ENCODE measurements around the gene CCR5.
"Not testable (repeated sequence)": the region's sequence is repeated elsewhere in the genome, so short reads cannot be mapped to it uniquely, and the experiment has no call there.

Gene CCR5

DNA sequence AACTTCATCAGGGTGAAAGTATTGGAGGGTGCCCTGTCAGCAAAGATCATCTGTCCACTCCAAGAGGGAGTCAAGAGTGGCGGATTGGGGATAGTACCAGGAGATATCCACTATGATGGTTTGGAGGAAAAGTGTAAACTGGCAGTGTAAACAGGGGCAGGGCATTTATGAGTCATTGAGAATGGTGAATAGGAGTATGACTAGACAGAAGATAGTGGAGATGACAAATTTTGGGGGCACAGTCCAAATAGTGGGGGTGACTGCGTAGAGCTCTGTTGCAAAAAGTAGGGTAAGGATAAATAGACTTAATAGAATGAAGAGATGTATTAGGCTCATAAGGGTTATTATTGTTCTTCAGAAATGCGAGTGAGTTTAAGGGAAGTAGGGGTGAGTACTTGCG, 18.1 kb downstream of the CCR5 start:
- not testable (repeated sequence) for DNase-seq

- no peak for DNase-seq
Measured at GRCh38 chr3:46389306-46389705, 18.6 kb downstream of the CCR5 start.

DNA sequence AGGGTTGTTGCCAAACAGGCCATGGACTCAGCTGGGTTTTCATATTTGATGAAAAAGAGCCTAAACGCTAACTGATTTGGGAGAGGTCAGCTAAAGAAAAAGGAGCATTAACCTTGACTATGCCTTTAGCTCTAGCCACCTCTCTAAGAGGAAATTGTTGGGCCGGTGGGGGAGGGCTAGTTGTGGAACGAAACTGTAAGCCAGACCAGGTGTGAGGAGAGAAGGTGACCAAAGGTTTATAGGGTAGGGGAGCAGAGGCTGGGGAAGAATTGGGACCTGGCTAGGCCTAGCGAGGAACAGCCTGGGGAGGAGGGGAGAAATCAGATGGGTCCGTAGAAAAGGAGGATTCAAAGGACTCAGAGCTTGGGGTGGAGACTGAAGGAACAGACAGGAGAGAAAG, 20.8 kb downstream of the CCR5 start:
- DNase-seq = not testable (repeated sequence)

GRCh38 chr3:46393011-46393410, 22.3 kb downstream of the CCR5 start:
- no peak for DNase-seq

- DNase-seq = no peak
Measured at GRCh38 chr3:46393554-46394434, 23.0 kb downstream of the CCR5 start.

DNA sequence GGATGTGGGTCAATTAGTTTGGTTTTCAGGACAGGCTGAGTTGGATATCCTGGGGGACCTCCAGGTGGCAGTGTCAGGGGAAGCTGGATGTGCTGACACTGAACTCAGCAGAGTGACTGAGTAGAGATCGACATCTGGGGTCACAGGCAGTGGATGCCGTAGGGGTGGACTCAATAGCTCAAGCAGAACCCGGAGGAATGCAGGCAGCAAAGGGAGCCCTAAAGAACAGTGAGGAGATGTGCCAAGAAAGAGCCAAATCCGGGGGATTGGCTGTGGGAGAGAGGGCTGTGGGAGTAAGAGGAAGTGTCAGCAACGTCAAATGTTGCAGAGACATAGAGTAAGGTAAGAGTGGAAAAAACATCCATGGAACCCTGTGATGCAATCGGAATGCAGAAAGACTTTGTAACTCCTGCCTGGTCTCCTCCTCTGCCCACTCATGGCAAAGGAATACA, 24.5 kb downstream of the CCR5 start:
- no peak for DNase-seq

- DNase-seq = no peak
Measured at GRCh38 chr3:46395766-46396530, 25.2 kb downstream of the CCR5 start.

- DNase-seq = no peak
Measured at GRCh38 chr3:46397111-46397510, 26.4 kb downstream of the CCR5 start.

- DNase-seq = no peak
Measured at GRCh38 chr3:46398186-46398955, 27.6 kb downstream of the CCR5 start.

DNA sequence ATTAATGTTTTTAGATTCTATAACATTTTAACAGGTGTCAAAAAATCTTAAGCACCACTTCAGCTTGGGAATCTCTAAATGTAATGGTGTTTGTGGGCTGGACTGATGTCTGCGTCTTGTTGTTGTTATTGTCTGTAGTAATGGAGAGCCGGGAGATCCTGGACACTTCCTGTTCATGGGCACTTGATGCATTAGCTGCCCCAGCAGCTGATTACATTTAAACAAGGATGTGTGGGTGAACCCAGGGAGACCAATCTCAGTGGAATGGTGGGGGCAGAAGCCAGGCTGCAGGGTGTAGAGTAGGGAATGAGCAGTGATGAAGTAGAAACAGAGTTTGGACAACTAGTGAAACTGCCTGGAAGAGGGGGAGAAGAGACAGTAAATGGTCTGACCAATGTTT, 28.4 kb downstream of the CCR5 start:
- DNase-seq = no peak

DNA sequence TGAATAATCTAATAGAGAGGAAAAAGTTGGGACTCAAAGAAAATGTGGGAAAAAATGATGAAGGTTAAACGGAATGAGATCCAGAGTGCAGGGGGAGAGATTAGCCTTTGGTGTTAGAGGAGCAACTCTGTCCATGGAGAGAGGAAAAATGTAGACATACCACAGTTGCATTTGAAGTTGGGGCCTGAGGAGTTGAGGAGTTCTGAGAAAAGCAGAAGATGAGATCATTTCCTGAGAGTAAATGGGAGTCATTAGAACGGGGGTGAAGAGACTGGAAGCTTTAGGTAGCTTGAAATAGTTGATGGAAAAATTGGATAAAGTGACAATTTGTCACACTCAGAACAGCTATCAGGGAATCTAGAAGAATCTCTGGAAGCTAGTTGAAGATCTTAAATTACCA, 28.8 kb downstream of the CCR5 start:
- no peak for DNase-seq

DNA sequence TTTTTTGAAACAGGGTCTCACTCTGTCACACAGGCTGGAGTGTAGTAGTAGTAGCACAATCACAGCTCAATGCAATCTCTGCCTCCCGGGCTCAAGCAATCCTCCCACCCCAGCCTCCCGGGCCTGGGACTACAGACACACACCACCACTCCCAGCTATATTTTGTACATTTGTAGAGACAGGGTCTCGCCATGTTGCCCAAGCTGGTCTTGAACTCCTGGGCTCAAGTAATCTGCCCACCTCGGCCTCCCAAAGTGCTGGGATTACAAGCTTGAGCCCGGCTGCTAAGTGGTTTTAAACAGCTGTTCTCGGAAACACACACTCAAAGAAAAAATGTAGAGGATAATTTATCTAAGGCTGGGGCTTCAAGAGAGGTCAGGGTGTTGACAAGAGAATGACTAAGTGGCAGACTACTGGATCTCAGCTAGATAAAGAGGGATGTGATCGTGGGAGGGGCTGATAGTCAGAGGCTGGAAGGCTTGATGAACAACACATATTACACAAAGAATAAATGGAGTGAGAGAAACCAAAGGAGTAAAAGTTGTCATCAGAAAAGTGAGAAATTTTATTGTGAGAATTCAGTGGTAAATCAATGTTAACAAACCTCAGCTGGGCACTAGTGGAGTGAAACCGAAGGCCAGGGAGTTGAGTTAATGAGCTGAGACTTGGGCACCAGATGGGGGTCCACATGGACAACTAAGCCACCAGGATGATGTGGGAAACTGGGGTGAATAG, 29.4 kb downstream of the CCR5 start:
- no peak for DNase-seq

- DNase-seq = no peak
Measured at GRCh38 chr3:46400846-46401245, 30.1 kb downstream of the CCR5 start.

- no peak for DNase-seq
Measured at GRCh38 chr3:46401579-46401978, 30.8 kb downstream of the CCR5 start.

- not testable (repeated sequence) for DNase-seq
Measured at GRCh38 chr3:46402902-46403301, 32.2 kb downstream of the CCR5 start.

- no peak for DNase-seq
Measured at GRCh38 chr3:46405301-46406019, 34.7 kb downstream of the CCR5 start.

DNA sequence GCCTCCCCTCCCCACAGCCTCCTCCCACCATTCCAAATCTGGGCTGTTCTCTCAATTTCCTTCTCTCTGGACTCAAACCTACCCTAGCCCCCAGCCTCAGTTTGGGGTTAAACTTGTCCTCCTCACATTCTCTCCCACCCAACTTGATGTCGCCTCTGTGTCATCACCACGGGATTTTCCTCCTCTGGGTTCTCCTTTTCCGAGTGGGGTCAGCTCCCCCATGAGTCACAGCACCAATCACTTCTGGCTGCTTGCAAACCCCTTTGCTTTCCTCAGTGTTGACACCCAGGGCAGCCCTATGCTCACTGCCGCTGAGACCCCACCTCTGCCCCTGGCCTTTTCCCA, 35.7 kb downstream of the CCR5 start:
- DNase-seq = no peak

DNA sequence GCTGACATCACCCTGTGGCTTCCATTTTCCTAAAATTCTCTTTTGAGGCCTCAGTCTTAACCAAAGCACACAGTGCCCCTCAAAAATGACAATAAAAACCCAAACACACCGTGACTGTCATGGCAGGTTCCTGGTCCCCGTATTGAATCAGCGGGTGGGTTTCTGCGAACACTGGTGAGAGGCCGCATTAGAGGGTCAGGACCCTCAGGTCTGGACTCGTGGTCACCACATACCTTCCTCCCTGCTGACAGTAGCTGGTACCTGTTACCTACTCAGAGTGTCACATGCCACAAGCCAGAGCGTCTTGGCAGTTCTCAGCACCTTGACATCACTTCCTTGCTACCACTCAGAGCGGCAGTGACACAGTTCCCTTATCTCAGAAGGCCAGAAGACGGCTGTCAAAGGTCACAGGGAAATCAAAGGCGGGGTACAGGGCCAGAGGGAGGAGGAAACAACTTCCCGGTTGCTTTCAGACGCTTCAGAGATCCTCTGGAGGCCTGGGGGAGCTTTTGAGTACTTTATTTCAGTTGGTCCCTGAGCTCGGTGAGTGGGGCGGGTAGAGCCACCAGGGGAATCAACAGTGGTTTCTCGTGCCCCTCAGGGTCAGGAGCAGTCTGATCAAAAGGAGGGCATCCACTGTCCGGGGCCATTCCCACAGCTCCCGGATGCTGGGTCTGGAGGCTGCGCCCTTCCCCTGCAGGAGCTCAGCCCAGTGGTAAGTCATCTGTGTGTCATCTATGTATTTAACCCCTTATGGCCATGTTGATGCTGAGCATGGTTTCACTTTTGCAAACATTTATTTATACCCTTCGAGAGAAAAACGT, 36.3 kb downstream of the CCR5 start, which contains the start of the genes CCR5AS and CCRL2:
Gene CCR5AS (minus strand): TSS at position 279 of the 824 bp plus-strand sequence.
Gene CCRL2 (plus strand): TSS at position 472 of the 824 bp plus-strand sequence. CDS start 821 bp downstream, outside the sequence.
- peak; percentile 45 for DNase-seq

- DNase-seq = no peak
Measured at GRCh38 chr3:46407970-46408369, 37.2 kb downstream of the CCR5 start.

DNA sequence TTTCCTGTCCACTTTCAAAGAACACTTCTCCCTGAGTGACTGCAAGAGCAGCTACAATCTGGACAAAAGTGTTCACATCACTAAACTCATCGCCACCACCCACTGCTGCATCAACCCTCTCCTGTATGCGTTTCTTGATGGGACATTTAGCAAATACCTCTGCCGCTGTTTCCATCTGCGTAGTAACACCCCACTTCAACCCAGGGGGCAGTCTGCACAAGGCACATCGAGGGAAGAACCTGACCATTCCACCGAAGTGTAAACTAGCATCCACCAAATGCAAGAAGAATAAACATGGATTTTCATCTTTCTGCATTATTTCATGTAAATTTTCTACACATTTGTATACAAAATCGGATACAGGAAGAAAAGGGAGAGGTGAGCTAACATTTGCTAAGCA, 38.1 kb downstream of the CCR5 start:
- no peak for DNase-seq

Data from CD4-positive, alpha-beta T cell treated with Interleukin-17A for 4 hours (primary cell).